HEK293 (cell line): ENCODE data around the gene LMF1.

Experiments
- CTCF ChIP-seq: fragments of 450-650 bp; formaldehyde crosslinking; IDR thresholded peaks from 2 replicates; pipeline ENCODE4 v1.5.1; 2016; ENCODE audit warnings: missing biosample characterization, missing genetic modification characterization
- HOXA7 ChIP-seq: sonication (generic); formaldehyde crosslinking; IDR thresholded peaks from 2 replicates; pipeline ENCODE4 v1.8.1; 2022; ENCODE audit warnings: missing genetic modification reagents, borderline replicate concordance
- KLF10 ChIP-seq: fragments of 450-650 bp; IDR thresholded peaks from 2 replicates; pipeline ENCODE4 v1.5.1; 2018; ENCODE audit warnings: missing biosample characterization, mild to moderate bottlenecking, missing genetic modification characterization
- TCF7L2 ChIP-seq: IDR thresholded peaks from 2 replicates; pipeline ENCODE4 v1.6.1; 2011; ENCODE audit warnings: low read depth, mild to moderate bottlenecking, inconsistent platforms, low read length, moderate library complexity, borderline replicate concordance
- WT1 ChIP-seq: fragments of 450-650 bp; formaldehyde crosslinking; IDR thresholded peaks from 2 replicates; pipeline ENCODE4 v1.5.1; 2016; ENCODE audit warnings: missing biosample characterization, missing genetic modification characterization
- ZBTB20 ChIP-seq: fragments of 450-650 bp; formaldehyde crosslinking; IDR thresholded peaks from 2 replicates; pipeline ENCODE4 v1.5.1; 2016; ENCODE audit warnings: missing biosample characterization, missing genetic modification characterization
- ZBTB7A ChIP-seq: fragments of 450-650 bp; formaldehyde crosslinking; IDR thresholded peaks from 2 replicates; pipeline ENCODE4 v1.5.1; 2016; ENCODE audit warnings: low read depth, missing biosample characterization, missing genetic modification characterization
- ZNF362 ChIP-seq: fragments of 450-650 bp; formaldehyde crosslinking; IDR thresholded peaks from 2 replicates; pipeline ENCODE4 v1.5.1; 2016; ENCODE audit warnings: missing biosample characterization, missing genetic modification characterization
- ZNF391 ChIP-seq: fragments of 450-650 bp; formaldehyde crosslinking; IDR thresholded peaks from 2 replicates; pipeline ENCODE4 v1.5.1; 2016; ENCODE audit warnings: low read depth, missing biosample characterization, missing genetic modification characterization, borderline replicate concordance
- ZNF555 ChIP-seq: fragments of 450-650 bp; formaldehyde crosslinking; conservative IDR thresholded peaks from 2 replicates; pipeline ENCODE4 v1.5.1; 2017; ENCODE audit warnings: missing biosample characterization, mild to moderate bottlenecking, missing genetic modification characterization, inconsistent platforms
- TF ChIP-seq, protein P1 (sequence below): fragments of 450-650 bp; formaldehyde crosslinking; IDR thresholded peaks from 2 replicates; pipeline ENCODE4; 2016; ENCODE audit warnings: missing biosample characterization, missing genetic modification characterization

GRCh38 chr16:830107-830870 is 140.5 kb downstream of the LMF1 start:
- no peak for TF ChIP-seq ZNF362 (tag by site-specific recombination)
- TF ChIP-seq ZNF555 (tag by site-specific recombination), result no peak
- TF ChIP-seq, protein P1, sequence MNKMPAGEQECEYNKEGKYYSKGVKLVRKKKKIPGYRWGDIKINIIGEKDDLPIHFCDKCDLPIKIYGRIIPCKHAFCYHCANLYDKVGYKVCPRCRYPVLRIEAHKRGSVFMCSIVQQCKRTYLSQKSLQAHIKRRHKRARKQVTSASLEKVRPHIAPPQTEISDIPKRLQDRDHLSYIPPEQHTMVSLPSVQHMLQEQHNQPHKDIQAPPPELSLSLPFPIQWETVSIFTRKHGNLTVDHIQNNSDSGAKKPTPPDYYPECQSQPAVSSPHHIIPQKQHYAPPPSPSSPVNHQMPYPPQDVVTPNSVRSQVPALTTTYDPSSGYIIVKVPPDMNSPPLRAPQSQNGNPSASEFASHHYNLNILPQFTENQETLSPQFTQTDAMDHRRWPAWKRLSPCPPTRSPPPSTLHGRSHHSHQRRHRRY, result no peak
- no peak for TF ChIP-seq ZBTB20 (tag by site-specific recombination)
- TF ChIP-seq KLF10 (tag by site-specific recombination), result no peak
- TF ChIP-seq CTCF (tag by site-specific recombination), result no peak
- no peak for TF ChIP-seq WT1 (tag by site-specific recombination)
- no peak for TF ChIP-seq ZBTB7A (tag by site-specific recombination)
- TF ChIP-seq TCF7L2, result no peak
- no peak for TF ChIP-seq ZNF391 (tag by site-specific recombination)
- no peak for TF ChIP-seq HOXA7 (CRISPR knock-in tag)
